Hippocampal formation (tissue), 2 donors: ENCODE results near the gene CADM2.

Source experiments
- DNase-seq, 2 donors: peaks; one replicate each; lab custom pipeline; 2025; lab: John Stamatoyannopoulos, UW

The CADM2 gene

DNA sequence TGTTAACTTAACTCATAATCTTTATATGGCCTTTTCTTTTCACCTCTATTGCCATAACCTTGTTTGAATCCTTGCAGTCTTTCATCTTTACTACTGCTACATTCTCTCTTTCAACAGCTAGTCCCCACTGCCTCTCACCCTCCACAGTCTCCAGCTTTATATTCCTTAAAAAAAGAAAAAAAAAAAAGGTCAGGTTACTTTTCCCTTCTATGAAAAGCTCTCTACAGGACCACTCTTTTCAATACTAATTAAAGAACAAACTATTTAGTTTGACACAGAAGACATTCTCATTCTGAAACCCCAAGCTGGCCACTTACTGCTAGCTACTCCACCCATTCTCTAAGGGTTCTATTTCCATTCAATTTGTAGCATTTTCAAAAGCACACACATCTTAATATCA lies 25.6 kb downstream of the CADM2 start:
- DNase-seq: no peak

DNA sequence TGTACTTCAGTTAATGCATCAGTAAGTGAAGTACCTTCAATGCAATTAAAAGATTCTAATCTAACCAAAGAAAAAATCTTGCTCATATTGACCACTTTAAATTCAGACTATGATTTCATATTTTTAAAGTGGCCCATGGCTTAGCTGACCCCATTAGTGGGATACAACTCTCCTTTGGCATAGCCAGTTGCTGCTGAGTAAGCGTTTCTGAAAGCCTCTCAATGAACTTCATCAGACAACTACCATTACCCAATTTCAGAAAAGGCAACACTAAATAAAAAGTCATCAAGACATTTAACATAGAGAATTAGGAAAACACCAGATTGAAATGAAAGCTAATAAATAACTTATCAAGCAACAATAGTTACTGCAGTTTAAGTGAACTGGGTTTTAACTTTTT lies 27.0 kb downstream of the CADM2 start:
- no peak for DNase-seq

DNA sequence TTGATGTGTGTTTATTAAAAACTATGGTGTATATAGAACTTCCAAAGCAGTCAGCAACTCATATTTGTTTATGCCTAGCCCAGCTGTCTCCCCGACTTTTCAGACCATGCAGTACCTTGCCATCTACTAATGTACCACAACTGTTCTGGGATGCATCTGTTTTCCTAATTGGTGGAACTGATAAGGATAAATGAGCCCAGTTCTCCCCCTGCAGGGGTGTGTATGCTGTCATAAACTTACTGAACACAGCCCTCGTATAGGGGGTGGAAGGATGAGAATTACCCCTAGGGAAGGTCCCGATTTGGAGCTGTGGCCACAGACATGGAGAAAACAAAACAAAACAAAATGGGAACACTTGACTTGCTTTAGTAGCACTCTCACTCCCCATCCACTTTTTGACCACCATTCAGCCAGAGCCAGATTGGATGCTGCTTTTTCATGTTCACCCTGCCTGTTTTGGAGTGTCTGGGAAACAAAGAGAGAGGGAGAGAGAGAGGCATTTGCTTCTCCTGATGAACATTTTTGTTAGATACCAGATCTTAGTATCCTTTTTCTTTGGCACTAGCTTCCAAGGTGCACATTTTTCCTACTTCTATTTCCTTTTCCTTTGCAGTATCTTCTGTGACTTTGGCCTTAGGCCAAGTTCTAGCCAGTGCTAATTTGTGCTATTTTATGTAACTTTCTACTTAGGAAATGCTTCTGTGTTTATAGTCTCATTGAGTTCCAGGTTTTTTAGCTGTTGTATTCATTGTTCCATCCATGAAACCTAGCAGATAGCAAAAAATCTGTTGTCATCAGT lies 29.1 kb downstream of the CADM2 start:
- DNase-seq: no peak

DNA sequence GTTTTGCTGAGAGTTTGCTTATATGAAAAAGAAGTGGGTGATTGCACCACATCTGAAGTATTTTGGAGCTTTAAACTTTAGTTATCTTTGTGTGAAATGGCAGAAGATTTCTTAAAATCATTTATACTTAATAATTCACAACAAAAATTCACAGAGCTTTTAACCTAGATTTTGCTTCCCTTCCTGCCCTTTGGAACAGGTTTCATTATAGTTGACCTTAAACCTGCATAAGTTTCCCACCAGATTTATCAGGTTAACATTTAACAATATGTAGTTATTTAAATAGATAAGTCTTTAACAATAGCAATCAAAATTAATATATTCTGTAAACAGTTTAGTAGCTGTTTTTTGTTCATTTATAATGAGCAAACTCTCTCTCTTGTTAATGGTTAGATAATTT lies 30.3 kb downstream of the CADM2 start:
- no peak for DNase-seq

DNA sequence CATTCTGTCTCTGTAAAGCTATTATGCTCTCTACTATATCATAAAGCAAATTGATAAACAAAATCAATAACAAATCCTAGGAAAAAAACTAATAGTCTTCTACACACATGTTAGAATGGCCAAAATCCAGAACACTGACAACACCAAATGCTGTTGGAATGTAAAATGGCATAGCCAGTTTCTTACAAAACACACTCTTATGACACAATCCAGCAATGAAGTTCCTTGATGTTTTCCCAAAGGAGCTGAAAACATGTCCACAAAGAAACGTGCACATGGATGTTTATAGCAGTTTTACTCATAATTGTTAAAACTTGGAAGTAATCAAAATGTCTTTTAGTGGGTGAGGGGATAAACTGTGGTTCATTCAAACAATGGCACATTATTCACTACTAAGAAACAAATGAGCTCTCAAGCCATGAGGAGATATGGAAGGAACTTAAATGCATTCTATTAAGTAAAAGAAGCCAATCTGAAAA lies 32.7 kb downstream of the CADM2 start:
- no peak for DNase-seq

DNA sequence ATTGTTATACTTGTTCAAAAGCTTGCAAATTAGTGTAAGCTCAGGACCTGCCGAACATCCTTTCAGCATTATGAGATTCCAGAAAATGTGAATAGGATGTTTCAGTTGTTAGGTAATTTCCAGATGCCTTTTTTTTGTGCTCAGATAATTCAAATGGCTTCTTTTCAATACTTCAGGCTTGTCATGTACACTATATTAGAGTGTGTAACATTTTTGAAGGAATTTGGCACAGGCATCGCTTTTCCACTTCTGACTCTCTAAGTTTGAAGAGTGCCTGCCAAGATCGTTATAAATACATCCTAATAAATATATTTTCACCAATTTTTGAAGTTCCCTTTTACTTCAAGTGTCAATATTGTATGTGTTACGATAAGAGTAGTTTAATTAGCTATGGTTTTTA lies 35.2 kb downstream of the CADM2 start:
- DNase-seq: no peak

DNA sequence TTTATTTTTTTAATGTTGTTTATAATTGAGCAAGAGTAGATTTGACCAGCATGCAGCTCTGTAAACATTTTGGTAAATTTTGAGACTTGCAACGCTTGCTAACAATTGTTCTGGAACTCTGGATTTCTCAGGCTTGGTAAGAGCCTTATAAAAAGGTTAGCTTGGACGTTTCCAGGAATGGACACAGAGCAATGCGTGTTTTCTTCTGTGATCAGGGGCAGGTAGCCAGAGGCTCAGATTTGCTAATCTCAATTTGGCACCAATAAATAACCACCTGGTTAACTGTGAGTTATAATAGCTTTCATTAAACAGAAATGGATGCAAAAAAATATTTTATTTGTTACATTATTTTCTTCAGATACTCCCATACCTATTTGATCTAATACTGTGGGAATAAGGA lies 39.8 kb downstream of the CADM2 start:
- DNase-seq: no peak

DNA sequence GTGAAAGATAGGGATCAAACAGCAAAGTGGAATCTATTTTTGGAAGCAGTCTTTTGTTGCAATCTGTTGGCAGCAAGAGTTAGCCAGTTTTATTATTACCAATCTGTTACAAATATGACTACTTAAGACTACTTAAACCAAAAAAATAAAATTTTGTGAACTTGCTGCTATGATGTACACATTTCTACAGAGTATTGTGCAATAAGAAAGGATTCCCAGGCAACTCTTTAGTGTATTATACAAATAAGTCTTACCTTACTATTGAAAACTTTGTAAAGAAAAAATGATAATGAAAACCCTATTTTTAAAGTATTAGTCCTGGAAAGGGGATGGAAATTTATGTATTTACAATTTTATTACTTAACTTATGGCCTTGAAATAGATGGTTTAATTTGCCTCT lies 44.7 kb downstream of the CADM2 start:
- DNase-seq: no peak

DNA sequence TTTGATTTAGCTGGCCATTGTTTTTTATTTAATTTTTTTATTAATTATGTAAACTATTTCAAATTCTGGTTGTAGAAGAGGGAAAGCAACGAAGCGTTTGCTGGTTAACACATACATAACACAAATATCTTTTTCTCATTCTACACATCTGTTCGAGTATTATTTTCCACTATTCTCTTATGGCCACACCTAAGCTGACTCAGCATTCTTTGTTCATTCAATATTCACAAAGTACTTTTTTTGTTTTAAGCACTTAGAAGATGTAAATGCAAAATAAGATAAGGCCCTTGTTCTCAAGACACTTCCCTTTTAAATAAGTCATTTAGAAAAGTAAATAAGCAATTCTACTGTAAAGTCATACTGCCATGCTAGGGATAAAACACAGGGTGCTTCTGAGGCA lies 45.4 kb downstream of the CADM2 start:
- DNase-seq: no peak

DNA sequence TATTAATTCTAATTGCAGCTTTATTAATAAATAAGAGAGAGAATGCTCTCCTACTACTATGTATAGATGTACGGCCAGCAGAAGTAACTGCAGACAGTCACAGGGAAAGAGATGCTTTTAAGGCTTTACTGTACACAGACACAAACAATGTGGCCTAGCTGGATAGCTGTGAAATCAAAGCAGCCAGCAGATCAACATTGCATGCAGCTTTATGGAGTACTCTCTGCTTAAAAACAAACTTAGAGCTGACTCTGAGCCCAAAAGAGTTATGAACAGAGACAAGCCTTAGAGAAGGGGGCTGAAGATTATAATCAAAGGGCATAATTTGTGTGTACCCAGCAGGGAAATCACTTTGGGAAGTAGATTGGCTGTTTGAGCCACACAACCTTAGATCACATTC lies 47.2 kb downstream of the CADM2 start:
- DNase-seq: no peak

DNA sequence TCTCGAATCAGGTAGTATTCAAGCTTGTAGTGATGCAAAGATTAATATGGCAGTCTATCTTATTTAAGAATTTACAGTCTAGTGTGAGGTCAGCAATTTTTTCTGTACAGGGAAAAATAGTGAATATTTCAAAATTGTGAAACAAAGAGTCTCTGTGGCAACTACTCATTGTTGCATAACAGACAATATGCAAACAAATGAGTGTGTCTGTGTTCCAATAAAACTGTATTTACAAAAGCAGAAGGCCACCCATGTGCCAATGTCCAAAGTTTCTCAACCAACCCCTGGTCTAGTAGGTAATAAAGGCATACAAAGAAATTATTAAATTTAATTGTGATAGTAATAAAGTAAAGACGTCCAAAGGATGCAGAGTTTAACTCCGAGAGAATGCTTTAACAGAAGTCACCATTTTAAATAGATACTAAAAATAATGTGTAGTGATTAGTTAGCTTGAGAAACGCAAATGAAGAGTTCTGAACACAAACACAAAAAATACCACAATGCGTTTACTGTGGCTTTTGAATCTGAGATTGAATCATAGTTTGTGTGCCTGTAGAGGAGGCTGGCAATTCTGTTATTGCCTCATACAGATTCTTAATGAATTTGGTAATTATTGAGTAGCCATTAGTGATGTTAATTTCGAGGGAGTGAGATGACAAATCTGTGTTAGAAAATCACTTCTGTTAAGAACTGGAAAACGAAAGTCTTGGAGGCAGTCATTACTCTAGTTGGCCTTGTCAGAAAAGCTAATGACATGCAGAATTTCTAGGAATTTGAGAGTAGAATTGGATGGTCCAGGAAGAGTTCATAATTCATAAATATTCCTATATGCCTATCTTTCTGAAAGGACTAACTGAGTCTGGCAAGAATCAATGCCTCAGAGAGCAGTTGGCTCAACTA lies 48.7 kb downstream of the CADM2 start:
- DNase-seq: no peak

DNA sequence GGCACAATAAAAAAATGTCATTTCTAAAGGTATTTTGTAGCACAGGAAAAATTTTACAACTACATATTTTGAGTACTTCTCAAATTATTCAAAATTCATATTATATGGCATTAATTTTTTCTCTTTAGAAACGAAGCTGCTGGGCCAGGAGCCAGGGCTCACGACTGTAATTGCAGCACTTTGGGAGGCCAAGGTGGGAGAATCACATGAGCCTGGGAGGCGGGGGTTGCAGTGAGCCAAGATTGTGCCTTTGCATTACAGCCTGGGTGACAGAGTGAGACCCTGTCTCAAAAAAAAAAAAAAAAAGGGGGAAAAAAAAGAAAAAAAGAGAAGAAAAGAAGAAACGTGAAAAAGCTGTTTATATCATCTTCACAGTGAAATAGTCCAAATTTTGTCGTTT lies 62.0 kb downstream of the CADM2 start:
- no peak for DNase-seq

DNA sequence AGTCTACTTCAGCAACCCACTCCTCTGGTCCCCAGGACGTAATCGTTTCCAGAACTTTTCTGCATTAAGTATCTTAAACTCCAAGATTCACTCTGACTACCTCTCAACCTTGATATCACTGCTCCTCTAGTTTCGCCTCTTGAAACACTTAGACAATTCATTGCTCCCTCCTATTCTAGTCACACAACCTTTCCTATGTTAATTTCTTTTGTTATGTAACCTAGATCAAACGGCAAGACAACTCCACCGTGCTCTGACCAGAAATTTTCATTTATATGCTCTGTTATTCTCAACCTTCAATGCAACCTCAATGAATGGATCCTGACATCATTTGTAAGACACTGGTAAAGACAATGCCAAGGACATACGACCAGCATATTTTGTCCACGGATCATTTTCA lies 71.3 kb downstream of the CADM2 start:
- no peak for DNase-seq

DNA sequence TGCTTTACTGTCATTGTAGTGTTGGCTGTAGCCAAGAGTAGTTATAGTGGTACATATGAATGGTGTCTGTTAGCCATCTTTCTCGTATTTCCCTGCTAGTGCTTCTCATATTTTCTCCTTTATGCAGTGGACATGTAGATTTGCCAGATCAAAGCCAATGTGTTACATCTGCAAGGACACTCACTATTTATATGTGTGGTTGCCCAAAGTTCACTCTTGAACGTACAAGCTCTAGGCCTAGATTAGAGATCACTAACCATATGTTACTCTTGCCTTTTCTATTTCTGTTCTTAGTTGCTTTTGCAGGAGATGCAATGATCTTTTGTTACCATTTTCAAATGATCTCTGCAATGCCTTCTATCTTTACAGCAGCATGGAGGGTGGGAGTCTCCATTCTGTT lies 78.4 kb downstream of the CADM2 start:
- no peak for DNase-seq

DNA sequence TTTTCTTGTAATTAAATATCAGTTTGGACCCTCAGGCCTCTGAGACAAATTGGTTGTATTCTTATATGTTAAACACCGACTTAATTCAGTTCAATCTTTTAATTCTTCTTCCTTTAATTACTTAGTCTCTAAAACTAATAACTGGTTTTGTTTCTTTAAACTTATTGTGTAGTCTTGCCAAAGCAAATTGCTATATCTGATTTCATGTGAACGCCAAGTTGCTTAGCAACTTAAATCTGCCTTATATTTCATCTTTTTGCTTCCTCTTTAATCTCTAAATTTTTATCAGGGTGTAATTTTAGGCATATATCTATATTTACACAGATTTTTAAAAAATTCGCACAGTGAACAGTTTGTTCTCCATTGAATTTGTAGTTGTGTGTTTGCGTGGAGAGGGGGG lies 82.2 kb downstream of the CADM2 start:
- no peak for DNase-seq

DNA sequence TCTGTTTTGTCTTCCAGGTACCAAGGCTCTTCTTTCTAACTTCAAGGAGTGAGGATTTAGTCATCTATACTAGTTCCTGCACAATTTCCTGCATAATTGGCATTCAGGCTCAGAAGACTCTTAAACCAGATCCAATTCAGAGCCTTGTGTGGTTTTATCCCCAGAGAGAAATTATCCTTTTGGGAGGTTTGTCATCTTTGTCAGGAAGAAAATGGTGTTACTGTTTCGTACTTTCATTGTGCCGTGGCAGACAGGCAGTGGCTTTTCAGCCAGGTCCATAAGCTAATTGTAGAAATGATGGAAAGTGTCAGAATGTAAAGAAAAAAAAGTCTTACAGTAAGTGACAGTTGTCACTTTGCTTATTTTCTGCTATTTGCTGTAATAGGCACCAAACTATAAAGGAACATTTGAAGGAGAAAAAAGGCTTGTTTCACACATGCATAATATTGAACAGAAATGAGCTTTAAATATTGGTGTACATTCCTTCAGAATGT lies 82.8 kb downstream of the CADM2 start:
- no peak for DNase-seq

DNA sequence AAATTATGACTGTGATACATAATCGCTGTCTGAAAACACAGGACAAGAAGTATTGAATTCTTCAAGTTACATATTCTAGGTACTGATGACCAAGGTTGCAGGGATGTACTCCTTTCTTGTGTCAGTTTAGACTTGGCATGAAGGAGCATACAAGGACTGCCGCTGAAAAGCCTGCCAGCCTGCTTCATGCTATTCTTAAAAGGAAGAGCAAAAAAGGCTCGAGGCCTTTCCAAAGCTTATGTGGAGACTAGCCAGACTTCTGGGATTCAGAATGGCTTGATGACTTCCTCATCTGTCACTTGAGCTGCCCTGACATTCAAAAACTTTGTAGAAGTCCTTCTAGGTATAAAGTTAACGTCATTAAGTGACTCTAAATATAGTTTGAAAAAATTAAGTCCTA lies 92.0 kb downstream of the CADM2 start:
- no peak for DNase-seq

DNA sequence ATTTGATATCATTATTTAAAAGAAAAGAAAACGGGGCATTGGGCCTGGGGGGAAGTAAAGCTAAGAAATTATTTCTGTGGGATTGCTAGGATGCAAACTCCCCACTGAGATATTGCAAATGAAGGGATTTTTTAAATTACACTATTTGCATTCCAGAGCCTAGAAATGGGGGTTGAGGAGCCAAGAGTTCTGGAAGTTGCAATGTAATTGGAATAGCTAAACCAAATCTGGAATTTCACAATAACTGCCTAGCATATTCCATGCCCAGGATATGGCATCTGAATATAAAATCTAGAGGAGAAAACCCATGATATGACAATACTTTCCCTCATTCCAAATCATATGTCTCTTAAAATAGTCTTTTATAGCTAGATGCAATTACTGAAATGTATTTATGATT lies 93.0 kb downstream of the CADM2 start:
- no peak for DNase-seq

DNA sequence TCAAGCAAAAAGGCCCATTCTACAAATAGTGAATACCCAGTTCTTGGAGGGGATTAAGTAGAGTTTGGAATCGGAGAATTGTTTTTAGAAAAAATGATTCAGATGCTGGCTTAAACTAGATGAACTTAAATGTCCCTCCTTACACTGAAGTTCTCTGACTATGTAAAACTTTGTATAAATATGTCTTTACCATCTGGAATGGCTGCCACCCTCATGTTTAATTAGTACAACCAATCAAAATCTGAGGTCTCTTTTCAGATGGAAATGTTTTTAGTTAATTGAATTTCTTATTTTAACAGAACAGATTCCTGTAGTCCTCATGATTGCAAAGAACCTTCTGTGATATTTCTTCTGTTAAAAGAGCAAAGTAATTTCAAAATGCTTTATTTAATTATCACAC lies 94.8 kb downstream of the CADM2 start:
- no peak for DNase-seq

DNA sequence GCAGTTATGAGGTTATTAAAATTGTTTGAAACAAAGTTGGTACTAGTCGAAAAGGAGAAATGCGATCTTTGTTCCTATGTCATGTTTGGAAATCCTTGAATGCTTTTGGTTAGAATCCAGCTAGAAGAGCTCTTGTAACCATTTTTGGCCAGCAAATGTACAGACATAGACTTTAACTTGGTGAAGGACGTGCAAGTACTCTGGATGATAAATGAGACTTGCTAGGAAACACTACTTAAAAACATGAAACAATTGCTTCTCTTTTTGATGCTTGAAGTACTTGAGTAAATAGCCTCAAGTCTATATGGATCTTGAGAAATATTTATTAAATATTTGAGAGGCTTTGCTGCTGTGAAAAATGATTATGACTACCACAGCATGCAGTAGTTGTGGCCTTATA lies 95.8 kb downstream of the CADM2 start:
- DNase-seq: no peak

DNA sequence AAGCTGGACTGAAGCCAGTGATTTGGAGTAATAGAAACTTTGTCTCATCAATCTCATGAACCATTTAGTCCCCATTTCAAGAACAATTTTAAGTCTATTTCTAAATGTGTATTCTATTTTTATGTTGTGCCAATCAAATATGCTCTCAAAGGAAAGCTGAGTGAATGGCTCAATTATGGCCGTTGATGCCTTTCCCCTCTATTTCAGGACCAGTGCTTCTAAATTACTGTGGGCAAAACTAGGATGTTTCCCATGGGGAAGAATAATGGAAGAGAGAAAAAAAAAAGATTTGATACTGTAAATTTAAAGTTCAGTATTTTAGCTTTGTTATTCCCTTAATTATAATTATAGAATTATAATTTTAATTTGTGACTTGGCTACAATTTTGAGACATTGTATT lies 110.1 kb downstream of the CADM2 start:
- no peak for DNase-seq

DNA sequence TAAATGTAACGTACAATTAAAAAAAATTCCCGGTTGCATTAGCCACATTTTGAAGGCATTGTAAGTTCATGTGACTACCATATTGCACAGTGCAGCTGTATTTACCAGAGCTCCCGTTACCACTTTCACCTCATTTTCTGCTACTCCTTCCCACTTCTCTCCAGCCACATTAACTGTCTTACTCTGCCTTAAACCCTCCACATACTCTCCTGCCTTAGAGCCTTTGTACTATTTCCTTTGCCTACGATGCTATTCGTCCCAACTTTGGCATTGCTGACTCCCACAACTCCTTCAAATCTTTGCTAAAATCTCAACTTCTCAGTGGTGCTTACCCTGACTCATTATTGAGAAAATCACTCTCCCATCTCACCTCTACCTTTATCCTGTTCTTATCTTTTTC lies 115.2 kb downstream of the CADM2 start:
- DNase-seq: no peak

DNA sequence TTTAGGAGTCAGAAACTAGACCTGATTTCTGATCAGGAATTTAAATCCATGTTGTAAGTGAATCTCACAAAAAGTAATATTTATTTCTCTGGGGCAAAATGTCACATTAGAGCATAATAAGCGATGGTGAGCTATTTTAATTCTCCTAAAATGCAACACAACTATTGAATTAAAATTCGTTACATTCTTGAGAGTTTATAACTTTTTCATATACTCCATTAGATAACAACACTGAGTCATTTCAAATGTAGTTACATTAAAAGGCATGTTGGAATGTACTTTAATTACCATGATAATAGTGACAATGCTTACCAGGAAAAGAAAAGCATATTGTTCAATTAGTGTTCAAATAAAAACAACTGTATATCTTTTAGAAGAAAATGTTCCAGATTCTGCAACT lies 116.9 kb downstream of the CADM2 start:
- no peak for DNase-seq
